HUDEP-2 (cell line): ENCODE results near the gene RPL13A.

Experiments
- DNase-seq, 76 experiments: peaks; one replicate each; lab custom pipeline; 2025; ENCODE audit not compliant: unreplicated experiment in 76 of 76; lab: John Stamatoyannopoulos, UW

Gene RPL13A

GRCh38 chr19:49502866-49503581, 15.6 kb downstream of the RPL13A start:
- peak in 46 of 76 experiments; percentile 21 to 71 (median 42) for DNase-seq

GRCh38 chr19:49503582-49503962, 16.2 kb downstream of the RPL13A start:
- DNase-seq = no peak

GRCh38 chr19:49506575-49507105, 19.2 kb downstream of the RPL13A start:
- DNase-seq = peak in 57 of 76 experiments; percentile 19 to 82 (median 63)

DNA sequence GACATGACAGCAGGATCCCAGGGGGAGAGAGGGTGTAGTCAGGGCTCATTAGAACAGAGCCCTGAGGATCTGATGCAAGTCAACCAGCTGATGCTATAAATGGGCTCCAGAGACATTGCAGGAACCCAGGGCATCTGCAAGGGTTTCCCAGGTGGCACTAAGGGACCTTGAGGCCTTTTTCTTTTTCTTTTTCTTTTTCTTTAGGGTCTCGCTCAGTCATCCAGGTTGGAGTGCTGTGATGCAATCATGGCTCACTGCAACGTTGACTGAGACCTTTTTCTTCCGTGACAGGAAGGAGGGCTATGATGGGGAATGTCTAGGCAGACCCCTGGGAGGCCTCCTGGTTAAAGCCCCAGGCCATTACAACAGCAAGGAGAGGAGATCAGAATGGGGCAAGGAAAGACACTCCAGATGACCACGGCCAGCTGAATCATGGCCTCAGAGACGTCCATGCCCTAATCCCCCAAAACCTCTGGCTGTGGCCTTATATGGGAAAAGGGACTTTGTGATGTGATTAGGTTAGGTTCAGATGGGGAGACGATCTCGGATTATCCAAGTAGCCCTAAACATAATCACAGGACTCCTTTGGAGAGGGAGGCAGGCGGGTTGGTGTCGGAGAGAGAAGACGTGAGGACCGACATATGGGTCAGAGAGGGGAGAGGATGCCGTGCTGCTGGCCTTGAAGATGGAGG, 20.5 kb downstream of the RPL13A start:
- no peak for DNase-seq

DNA sequence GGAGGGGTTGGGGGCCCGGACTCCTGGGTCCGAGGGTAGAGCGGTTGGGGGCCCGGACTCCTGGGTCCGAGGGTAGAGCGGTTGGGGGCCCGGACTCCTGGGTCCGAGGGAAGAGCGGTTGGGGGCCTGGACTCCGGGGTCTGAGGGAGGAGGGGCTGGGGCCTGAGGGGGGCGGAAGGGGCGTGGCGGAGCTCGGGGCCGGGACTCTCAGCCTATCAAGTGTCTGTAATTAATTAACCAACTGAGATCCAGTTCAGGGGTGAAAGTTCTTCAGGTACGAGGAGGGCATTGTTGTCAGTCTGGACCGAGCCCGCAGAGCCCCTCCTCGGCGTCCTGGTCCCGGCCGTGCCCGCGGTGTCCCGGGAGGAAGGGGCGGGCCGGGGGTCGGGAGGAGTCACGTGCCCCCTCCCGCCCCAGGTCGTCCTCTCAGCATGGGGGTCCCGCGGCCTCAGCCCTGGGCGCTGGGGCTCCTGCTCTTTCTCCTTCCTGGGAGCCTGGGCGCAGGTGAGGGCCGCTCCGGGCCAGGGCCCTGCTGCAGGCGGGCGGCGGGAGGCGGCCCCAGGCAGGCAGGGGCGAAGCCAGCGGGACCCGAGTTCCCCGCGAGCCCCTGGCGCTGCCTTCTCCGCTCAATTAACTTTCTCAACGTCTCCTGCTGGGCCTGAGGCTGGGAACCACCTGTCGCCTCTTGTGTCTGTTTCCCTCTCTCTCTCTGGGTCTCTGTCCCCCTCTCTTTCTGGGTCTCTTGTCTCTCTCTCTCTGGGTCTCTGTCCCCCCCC, 25.8 kb downstream of the RPL13A start:
- DNase-seq = no peak

DNA sequence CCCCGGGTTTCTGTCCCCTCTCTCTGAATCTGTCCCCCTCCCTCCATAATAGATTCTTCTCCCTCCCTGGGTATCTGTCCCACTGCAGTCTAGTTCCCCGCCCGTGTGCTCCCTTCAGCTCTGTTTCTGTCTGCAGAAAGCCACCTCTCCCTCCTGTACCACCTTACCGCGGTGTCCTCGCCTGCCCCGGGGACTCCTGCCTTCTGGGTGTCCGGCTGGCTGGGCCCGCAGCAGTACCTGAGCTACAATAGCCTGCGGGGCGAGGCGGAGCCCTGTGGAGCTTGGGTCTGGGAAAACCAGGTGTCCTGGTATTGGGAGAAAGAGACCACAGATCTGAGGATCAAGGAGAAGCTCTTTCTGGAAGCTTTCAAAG, 26.3 kb downstream of the RPL13A start:
- DNase-seq = no peak

DNA sequence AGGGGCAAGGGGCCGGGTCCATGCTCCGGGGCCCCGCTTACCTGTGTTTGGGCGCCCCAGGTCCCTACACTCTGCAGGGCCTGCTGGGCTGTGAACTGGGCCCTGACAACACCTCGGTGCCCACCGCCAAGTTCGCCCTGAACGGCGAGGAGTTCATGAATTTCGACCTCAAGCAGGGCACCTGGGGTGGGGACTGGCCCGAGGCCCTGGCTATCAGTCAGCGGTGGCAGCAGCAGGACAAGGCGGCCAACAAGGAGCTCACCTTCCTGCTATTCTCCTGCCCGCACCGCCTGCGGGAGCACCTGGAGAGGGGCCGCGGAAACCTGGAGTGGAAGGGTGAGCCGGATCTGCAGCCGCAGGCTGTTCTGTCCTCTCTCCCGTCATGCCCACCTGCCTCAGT, 26.7 kb downstream of the RPL13A start:
- DNase-seq = no peak

DNA sequence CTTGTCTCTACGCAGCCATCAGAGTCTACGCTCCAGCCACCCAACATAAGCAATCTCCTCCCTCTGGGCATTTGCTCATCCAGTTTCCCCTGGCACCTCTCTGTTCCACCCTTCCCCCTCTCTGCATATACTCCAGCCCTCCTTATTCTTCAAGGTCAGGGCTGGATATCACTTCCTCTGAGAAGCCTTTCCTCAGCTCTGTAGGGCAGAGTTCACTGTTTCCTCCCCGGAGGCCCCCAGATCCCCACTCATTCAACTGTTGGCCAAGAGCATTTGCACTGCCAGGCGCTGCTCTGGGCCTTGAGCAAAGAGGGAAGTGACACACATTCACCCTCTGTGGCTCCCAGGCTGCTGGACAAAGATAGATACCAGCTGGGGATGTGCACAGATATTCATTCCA, 28.4 kb downstream of the RPL13A start:
- no peak for DNase-seq

DNA sequence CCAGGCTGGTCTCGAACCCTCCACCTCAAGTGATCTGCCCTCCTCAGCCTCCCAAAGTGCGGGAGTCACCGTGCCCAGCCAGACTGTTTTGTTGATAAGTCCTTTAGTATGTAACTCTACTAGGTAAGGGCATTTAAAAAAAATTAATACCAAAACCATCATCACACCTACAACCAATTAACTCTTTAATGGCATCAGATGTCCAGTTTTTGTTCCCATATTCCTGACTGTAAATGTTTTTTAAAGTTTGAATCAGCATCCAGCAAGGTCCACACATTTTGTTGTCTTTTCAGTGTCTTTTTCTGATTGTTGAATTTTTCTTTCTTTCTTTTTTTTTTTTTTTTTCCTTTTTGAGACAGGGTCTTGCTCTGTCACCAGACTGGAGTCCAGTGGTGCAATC, 30.6 kb downstream of the RPL13A start:
- no peak for DNase-seq

DNA sequence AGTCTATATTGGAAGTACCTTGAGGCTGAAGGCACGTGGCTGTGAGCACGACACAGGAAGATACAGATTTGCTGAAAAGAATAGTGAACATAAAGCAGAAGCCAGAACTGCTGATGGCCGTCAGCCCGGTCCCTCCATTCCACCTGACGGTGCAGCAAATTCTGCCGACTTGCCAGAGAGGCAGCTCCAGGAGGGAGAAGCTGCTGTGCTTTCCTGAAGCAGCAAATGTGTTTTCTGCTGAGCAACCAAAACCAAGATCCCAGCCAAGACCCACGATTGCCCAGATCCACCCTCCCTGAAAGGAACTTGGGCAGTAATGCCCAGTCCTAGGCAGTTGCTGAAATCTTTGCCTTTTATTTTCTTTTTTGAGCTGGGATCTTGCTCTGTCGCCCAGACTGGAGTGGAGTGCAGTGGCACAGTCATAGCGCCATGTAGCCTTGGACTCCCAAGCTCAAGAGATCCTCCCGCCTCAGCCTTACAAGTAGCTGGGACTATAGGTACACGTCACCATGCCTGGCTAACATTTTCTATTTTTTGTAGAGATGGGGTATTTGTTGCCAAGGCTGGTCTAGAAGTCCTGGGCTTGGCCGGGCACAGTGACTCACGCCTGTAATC, 33.4 kb downstream of the RPL13A start:
- no peak for DNase-seq

DNA sequence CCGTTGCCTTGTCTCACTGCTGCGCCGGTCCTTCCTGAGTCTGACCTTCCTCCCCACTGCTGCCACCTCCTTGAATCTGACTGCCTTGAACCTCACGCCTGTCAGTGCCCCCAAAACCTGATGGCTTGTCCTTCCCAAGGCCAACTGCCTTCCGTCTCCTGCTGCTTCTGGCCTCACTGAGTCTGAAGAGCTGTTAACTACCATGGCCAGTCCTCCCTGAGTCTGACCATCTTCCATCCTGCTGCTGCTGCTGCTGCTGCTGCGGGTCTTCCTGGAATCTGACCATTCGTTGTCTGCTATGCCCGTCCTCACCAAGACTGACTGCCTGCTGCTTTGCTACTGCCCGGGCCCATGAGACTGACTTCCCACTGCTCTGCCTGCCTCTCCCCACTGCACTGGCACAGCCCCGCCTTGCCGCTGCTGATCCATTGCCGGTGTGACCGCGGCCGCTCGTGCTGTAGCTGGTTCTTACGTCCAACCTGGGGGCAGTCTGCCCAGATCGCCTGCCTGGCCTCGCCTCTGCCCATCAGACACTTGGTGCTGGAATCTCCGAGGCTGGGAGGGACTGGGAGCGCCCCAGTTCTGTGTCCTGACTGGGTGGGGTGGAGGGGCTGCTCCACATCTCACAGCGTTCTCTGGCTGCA, 37.5 kb downstream of the RPL13A start:
- no peak for DNase-seq

DNA sequence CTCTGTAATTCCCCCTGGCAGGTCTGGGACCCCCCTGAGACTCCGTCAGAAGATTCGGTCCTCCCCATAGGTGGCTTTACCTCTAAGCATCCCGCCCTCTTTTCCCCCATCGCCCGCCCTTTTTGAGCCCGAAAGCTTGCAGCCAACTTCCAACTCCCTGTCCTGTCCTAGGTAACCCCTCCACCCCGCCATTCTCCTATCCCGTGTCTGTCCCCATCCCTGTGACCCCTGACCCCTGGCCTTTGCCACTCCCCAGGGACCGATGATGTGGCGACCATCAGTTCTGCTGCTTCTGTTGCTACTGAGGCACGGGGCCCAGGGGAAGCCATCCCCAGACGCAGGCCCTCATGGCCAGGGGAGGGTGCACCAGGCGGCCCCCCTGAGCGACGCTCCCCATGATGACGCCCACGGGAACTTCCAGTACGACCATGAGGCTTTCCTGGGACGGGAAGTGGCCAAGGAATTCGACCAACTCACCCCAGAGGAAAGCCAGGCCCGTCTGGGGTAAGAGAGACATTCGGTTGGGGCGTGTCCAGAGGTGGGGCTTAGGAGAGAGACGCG, 40.9 kb downstream of the RPL13A start:
- DNase-seq = no peak

DNA sequence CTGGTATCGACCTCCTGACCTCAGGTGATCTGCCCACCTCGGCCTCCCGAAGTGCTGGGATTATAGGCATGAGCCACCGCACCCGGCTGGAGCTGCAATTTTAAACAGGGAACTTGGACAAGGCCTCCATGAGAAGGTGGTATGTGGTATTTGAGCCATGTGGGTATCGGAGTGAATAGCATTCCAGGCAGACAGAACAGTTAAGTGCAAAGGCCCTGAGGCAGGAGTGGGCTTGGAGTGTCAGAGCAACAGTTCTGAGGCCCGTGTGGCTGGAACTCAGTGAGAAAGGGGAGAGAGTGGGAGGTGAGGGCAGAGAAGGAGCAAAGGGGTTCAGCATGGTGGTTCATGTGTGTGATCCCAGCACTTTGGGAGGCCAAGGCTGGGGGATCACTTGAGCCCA, 43.3 kb downstream of the RPL13A start:
- no peak for DNase-seq

DNA sequence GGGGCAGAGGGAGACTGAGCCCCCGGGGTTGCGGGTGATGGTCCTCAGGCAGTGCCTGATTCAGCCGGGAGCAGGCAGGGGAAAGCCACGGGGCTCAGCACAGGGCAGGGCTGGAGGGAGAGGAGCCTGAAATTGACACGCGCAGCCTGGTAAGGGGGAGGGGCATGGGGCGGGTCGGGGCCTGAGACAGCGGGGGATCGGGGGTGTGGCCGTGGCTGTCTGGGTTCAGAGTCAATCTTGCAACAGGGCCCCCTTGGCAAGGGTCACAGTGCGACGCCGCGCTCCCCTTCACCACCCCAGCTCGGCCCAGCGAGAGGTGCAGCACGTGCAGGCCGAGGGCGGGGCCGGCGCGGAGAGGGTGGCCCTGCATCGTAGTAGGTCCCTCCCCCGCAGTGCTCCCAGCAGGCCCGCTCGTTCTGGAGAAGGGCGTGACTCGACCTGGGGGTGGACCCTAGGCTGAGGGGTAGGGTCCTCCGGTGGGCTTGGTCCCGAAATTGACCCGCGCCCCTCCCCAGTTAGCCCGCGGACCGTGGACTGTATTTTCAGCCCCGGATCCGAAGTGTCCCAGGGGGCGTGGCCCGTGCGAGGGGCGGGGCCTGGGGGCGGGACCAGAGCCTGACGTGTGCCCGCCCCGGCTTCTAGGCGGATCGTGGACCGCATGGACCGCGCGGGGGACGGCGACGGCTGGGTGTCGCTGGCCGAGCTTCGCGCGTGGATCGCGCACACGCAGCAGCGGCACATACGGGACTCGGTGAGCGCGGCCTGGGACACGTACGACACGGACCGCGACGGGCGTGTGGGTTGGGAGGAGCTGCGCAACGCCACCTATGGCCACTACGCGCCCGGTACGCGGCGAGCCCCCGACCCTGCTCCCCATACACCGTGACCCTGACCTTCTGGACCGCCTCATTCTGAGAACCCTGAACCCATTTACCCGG, 46.4 kb downstream of the RPL13A start:
- DNase-seq = peak in 72 of 76 experiments; percentile 33 to 100 (median 81)

DNA sequence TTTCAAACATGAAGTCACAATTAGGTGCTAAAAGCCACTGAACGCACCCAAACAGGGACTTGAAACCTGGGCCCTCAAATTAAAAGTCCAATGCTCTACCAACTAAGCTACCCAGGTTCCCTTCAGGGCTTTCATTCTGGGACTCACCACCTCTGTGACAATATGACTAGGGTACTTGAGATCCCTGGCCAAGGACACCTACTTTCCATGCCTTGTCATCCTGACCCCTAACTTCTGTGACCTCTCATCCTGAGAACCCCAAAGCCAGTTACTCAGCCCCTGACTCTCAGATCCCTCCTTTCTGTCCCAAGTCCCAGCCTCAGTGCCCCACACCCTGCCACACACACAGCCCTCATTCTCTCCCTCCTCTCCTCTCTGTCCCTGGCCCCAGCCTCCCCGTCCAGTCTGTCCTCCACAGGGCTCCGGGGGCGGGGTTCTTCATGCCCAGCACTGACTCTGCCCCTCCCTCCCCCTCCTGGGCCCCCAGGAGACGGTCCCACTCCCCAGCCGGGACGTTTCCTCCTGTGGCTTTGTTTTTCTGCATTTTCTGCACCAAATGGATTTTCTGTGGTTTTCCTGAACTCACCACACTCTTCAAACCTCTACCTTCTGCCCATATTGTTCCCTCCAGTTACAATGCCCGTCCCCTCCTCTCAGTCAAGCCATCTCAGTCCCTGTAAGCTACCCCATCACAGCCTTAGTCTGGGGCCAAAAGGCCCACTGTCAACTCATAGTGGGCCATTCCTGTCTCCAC, 47.4 kb downstream of the RPL13A start:
- DNase-seq = no peak

DNA sequence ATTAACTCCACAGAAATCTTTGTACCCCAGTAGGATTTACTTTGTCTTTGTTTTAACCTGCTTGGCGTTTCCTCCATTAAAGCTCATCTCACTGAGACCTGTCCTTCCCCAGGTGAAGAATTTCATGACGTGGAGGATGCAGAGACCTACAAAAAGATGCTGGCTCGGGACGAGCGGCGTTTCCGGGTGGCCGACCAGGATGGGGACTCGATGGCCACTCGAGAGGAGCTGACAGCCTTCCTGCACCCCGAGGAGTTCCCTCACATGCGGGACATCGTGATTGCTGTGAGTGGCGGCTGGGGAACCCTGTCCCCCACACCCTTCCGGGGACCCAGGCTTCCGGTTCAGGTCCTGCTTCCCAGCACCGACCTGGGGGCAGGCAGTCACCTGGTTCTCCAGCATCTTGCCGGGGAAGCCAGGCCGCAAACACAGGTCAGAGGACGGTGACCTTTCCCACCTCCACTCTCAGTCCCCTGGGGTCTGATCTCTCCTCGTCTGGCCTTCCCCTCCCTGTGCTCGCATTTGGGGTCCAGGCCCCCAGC, 49.6 kb downstream of the RPL13A start:
- DNase-seq = no peak

GRCh38 chr19:49538643-49539042, 51.2 kb downstream of the RPL13A start:
- no peak for DNase-seq
